Breast epithelium (tissue), 3 donors: ENCODE data around the gene AKR1C3.

Experiments used
- POLR2A ChIP-seq: fragments of 450-650 bp; IDR thresholded peaks from one replicate; pipeline ENCODE4 v1.6.1; 2016; ENCODE audit warnings: antibody characterized with exemption, mild to moderate bottlenecking, moderate library complexity
- POLR2AphosphoS5 ChIP-seq, 3 donors: sonication (generic); formaldehyde crosslinking; IDR thresholded peaks; one replicate each; pipeline ENCODE4 v1.6.1; 2017; ENCODE audit warnings: antibody characterized with exemption in 3 of 3
- TF ChIP-seq, protein P1 (sequence below), 3 donors: fragments of 450-650 bp; IDR thresholded peaks; one replicate each; pipeline ENCODE4 v1.5.1; 2016 to 2017; ENCODE audit warnings: antibody characterized with exemption in 3 of 3, mild to moderate bottlenecking in 3 of 3, moderate library complexity in 3 of 3

DNA sequence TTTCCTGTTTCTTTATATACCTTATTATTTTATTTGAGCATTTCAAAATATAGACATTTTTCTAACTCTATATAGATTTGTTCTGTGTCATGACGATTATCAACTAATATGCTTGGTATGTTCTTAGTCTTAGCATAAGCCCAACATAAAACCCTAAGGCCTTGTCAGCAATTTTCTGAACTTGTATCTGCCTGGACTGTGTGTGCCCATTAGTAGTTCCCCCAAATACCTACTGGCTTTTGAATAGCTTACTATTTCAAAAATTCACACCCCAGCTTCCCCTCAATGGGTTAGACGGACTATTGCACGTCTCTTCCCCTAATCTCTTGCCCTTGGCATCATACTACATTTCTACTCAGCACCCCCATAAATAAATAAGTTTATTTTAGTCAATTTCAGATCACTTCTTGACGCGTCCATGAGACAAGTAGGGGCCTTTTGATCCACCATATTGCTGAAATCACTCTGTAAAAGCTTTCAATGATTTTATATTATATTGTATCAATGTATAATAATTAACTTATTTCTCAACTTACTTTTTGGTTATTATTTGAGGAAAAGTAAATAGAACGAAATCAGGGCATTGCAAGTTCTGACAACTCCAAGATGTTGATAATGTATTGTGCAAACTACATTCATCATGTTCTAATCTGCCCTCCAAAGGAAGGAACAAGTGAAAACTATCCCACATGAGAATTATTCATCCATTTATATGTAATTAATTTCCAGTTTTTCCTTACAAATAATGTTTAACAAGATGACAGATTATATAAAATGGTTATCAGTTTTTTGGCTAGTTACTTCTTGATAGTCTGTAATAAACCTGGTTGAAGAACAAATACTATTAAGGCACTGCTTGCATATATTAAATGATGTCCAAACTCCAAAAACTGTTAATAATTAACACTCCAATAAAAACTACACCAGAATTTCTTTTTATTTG lies 1.1 kb upstream of the AKR1C3 start:
- TF ChIP-seq, protein P1, sequence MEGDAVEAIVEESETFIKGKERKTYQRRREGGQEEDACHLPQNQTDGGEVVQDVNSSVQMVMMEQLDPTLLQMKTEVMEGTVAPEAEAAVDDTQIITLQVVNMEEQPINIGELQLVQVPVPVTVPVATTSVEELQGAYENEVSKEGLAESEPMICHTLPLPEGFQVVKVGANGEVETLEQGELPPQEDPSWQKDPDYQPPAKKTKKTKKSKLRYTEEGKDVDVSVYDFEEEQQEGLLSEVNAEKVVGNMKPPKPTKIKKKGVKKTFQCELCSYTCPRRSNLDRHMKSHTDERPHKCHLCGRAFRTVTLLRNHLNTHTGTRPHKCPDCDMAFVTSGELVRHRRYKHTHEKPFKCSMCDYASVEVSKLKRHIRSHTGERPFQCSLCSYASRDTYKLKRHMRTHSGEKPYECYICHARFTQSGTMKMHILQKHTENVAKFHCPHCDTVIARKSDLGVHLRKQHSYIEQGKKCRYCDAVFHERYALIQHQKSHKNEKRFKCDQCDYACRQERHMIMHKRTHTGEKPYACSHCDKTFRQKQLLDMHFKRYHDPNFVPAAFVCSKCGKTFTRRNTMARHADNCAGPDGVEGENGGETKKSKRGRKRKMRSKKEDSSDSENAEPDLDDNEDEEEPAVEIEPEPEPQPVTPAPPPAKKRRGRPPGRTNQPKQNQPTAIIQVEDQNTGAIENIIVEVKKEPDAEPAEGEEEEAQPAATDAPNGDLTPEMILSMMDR (IDR thresholded peaks at IDR 0.05), result no peak
- TF ChIP-seq POLR2A (no peak), POLR2AphosphoS5 (IDR thresholded peaks at IDR 0.05) (no peak)
